Gastrocnemius medialis (tissue), 4 donors: ENCODE data around the gene POMT2.

Experiments
- CTCF ChIP-seq, 5 experiments: fragments of 450-650 bp in 3 of 5; fragments of 200-600 bp in 2 of 5; sonication (generic) in 2 of 5; IDR thresholded peaks in 4 of 5; conservative IDR thresholded peaks in 1 of 5; 1 replicate in 4 of 5; 2 replicates in 1 of 5; pipeline ENCODE4 v1.5.1; 2016 to 2019; ENCODE audit warnings: antibody characterized with exemption in 5 of 5, mild to moderate bottlenecking in 3 of 5, moderate library complexity in 3 of 5
- POLR2A ChIP-seq, 2 donors: fragments of 450-650 bp; IDR thresholded peaks; one replicate each; pipeline ENCODE4 v1.6.1; 2017; ENCODE audit warnings: antibody characterized with exemption in 2 of 2, mild to moderate bottlenecking in 2 of 2, moderate library complexity in 2 of 2

GRCh38 chr14:77296906-77297305, 23.8 kb downstream of the POMT2 start:
- TF ChIP-seq POLR2A (IDR thresholded peaks at IDR 0.05) (no peak), CTCF (IDR thresholded peaks at IDR 0.05 in 4 of 5, conservative IDR thresholded peaks at IDR 0.05 in 1 of 5) (no peak)
